HG02870 (cell line): Measurements from ENCODE around the gene ZFP62.
A peak's percentile ranks its signal among the peaks of the same experiment; 100 is the strongest.

ENCODE experiments used
- ATAC-seq: cut with Tn5 transposase; IDR thresholded peaks from one replicate; pipeline ENCODE4 v1.9.1; 2021; ENCODE audit warnings: mild to moderate bottlenecking, moderate library complexity; ENCODE audit not compliant: unreplicated experiment

The ZFP62 gene

GRCh38 chr5:180811623-180812124, 49.4 kb downstream of the ZFP62 start:
- no peak for ATAC-seq

GRCh38 chr5:180810959-180811622, 50.0 kb downstream of the ZFP62 start:
- no peak for ATAC-seq

GRCh38 chr5:180810210-180810958, 50.7 kb downstream of the ZFP62 start:
- ATAC-seq: peak; percentile 62

GRCh38 chr5:180809403-180810209, 51.5 kb downstream of the ZFP62 start:
- ATAC-seq: peak; percentile 48

- ATAC-seq: no peak
These were observed 52.5 kb downstream of the ZFP62 start for GRCh38 chr5:180808461-180809000.

GRCh38 chr5:180807654-180808414, 53.2 kb downstream of the ZFP62 start:
- no peak for ATAC-seq

- no peak for ATAC-seq
These were observed 54.0 kb downstream of the ZFP62 start for GRCh38 chr5:180807046-180807445.

- no peak for ATAC-seq
These were observed 54.6 kb downstream of the ZFP62 start for GRCh38 chr5:180806351-180807011.

GRCh38 chr5:180804129-180804618, 56.9 kb downstream of the ZFP62 start:
- peak; percentile 0 for ATAC-seq

- peak; percentile 52 for ATAC-seq
These were observed 57.6 kb downstream of the ZFP62 start for GRCh38 chr5:180803181-180804128.

GRCh38 chr5:180802325-180803180, 58.5 kb downstream of the ZFP62 start, which contains the start of gene MGAT1:
TSS of gene MGAT1 (minus strand) at chr5:180802806. CDS start at chr5:180792971, 9,835 bp downstream.
- no peak for ATAC-seq

GRCh38 chr5:180801596-180802324, 59.3 kb downstream of the ZFP62 start:
- ATAC-seq: no peak

- ATAC-seq: no peak
These were observed 60.9 kb downstream of the ZFP62 start for GRCh38 chr5:180799902-180800801.

- ATAC-seq: no peak
These were observed 61.9 kb downstream of the ZFP62 start for GRCh38 chr5:180799194-180799593.

- no peak for ATAC-seq
These were observed 62.9 kb downstream of the ZFP62 start for GRCh38 chr5:180798193-180798592.
